HEK293 (cell line): ENCODE results near the gene EPHA4.

Experiments used
- CTCF ChIA-PET: fragments of 350-600 bp; formaldehyde crosslinking; extraction: SDS; loops from one replicate; lab custom pipeline; 2021; ENCODE audit warnings: antibody characterized with exemption; lab: Yijun Ruan, JAX
- POLR2A ChIA-PET: fragments of 300-600 bp; formaldehyde crosslinking; extraction: SDS; loops from one replicate; lab custom pipeline; 2020; ENCODE audit warnings: antibody characterized with exemption, inconsistent platforms; lab: Yijun Ruan, JAX
- H3K27ac ChIP-seq: fragments of 200-500 bp; sonication (Bioruptor generic); 2 replicates; pipeline ENCODE4 v1.5.1; 2014; ENCODE audit warnings: low read depth, low read length, control low read depth, inconsistent platforms; ENCODE audit errors: extremely low read depth
- H3K36me3 ChIP-seq, 2 experiments: fragments of 200-500 bp in 1 of 2; sonication (Bioruptor generic) in 1 of 2; 1 replicate in 1 of 2; 2 replicates in 1 of 2; pipeline ENCODE4 v1.5.1; 2014 to 2017; ENCODE audit warnings: inconsistent platforms in 2 of 2, low read length in 2 of 2; ENCODE audit not compliant: control insufficient read depth in 2 of 2, insufficient read depth in 1 of 2
- H3K4me1 ChIP-seq: fragments of 200-500 bp; sonication (Bioruptor generic); 2 replicates; pipeline ENCODE4 v1.5.1; 2014; ENCODE audit warnings: mild to moderate bottlenecking, low read length, inconsistent platforms; ENCODE audit not compliant: control insufficient read depth, insufficient read depth
- H3K4me3 ChIP-seq: 2 replicates; pipeline ENCODE4 v1.5.1; 2011; ENCODE audit warnings: low read depth, mild to moderate bottlenecking, control low read depth, low read length, moderate library complexity
- H3K9me3 ChIP-seq: fragments of 200-500 bp; sonication (Bioruptor generic); 2 replicates; pipeline ENCODE4 v1.5.1; 2014; ENCODE audit warnings: low read depth, low read length, inconsistent platforms; ENCODE audit not compliant: control insufficient read depth, insufficient read depth
- ELK4 ChIP-seq: IDR thresholded peaks from 2 replicates; pipeline ENCODE4 v1.6.1; 2011; ENCODE audit warnings: mild to moderate bottlenecking, low read depth, low read length, borderline replicate concordance
- KLF8 ChIP-seq: fragments of 450-650 bp; formaldehyde crosslinking; IDR thresholded peaks from 2 replicates; pipeline ENCODE4 v1.5.1; 2016; ENCODE audit warnings: missing biosample characterization, missing genetic modification characterization
- OSR2 ChIP-seq: fragments of 450-650 bp; formaldehyde crosslinking; IDR thresholded peaks from 2 replicates; pipeline ENCODE4 v1.5.1; 2016; ENCODE audit warnings: missing biosample characterization, missing genetic modification characterization
- OVOL3 ChIP-seq: fragments of 450-650 bp; formaldehyde crosslinking; IDR thresholded peaks from 2 replicates; pipeline ENCODE4 v1.5.1; 2016; ENCODE audit warnings: missing biosample characterization, missing genetic modification characterization
- PATZ1 ChIP-seq: fragments of 450-650 bp; formaldehyde crosslinking; IDR thresholded peaks from 2 replicates; pipeline ENCODE4 v1.5.1; 2016; ENCODE audit warnings: missing biosample characterization, missing genetic modification characterization
- SCRT1 ChIP-seq: fragments of 450-650 bp; formaldehyde crosslinking; IDR thresholded peaks from 2 replicates; pipeline ENCODE4 v1.5.1; 2016; ENCODE audit warnings: missing biosample characterization, missing genetic modification characterization, borderline replicate concordance
- SP2 ChIP-seq: fragments of 450-650 bp; formaldehyde crosslinking; IDR thresholded peaks from 2 replicates; pipeline ENCODE4 v1.5.1; 2016; ENCODE audit warnings: missing biosample characterization, missing genetic modification characterization
- YY1 ChIP-seq: fragments of 450-650 bp; formaldehyde crosslinking; IDR thresholded peaks from 2 replicates; pipeline ENCODE4 v1.5.1; 2018; ENCODE audit warnings: missing biosample characterization, missing genetic modification characterization
- ZBTB8A ChIP-seq: fragments of 450-650 bp; formaldehyde crosslinking; IDR thresholded peaks from 2 replicates; pipeline ENCODE4 v1.5.1; 2016; ENCODE audit warnings: missing biosample characterization, missing genetic modification characterization
- ZFP3 ChIP-seq: fragments of 450-650 bp; formaldehyde crosslinking; IDR thresholded peaks from 2 replicates; pipeline ENCODE4 v1.5.1; 2016; ENCODE audit warnings: low read depth, missing biosample characterization, missing genetic modification characterization
- ZFP41 ChIP-seq: fragments of 450-650 bp; formaldehyde crosslinking; IDR thresholded peaks from 2 replicates; pipeline ENCODE4 v1.5.1; 2016; ENCODE audit warnings: missing biosample characterization, missing genetic modification characterization, borderline replicate concordance
- ZNF280C ChIP-seq: fragments of 450-650 bp; formaldehyde crosslinking; IDR thresholded peaks from 2 replicates; pipeline ENCODE4 v1.5.1; 2016; ENCODE audit warnings: missing biosample characterization, missing genetic modification characterization
- ZNF341 ChIP-seq: fragments of 450-650 bp; formaldehyde crosslinking; IDR thresholded peaks from 2 replicates; pipeline ENCODE4; 2016; ENCODE audit warnings: low read depth, missing biosample characterization, missing genetic modification characterization
- ZNF394 ChIP-seq: fragments of 450-650 bp; formaldehyde crosslinking; IDR thresholded peaks from 2 replicates; pipeline ENCODE4 v1.5.1; 2016; ENCODE audit warnings: missing biosample characterization, missing genetic modification characterization, mild to moderate bottlenecking, moderate library complexity, borderline replicate concordance
- ZNF501 ChIP-seq: fragments of 450-650 bp; formaldehyde crosslinking; IDR thresholded peaks from 2 replicates; pipeline ENCODE4 v1.5.1; 2016; ENCODE audit warnings: missing biosample characterization, missing genetic modification characterization
- ZNF510 ChIP-seq: fragments of 450-650 bp; formaldehyde crosslinking; IDR thresholded peaks from 2 replicates; pipeline ENCODE4 v1.5.1; 2018; ENCODE audit warnings: mild to moderate bottlenecking, missing genetic modification characterization, missing biosample characterization; ENCODE audit not compliant: insufficient replicate concordance
- ZNF518A ChIP-seq: fragments of 450-650 bp; formaldehyde crosslinking; conservative IDR thresholded peaks from 2 replicates; pipeline ENCODE4 v1.5.1; 2016; ENCODE audit warnings: low read depth, missing biosample characterization, missing genetic modification characterization
- ZNF626 ChIP-seq: fragments of 450-650 bp; sonication (Bioruptor Pico); formaldehyde crosslinking; IDR thresholded peaks from 2 replicates; pipeline ENCODE4 v1.5.1; 2018; ENCODE audit warnings: missing biosample characterization, missing genetic modification characterization, inconsistent platforms
- ZNF664 ChIP-seq: fragments of 450-650 bp; formaldehyde crosslinking; IDR thresholded peaks from 2 replicates; pipeline ENCODE4 v1.5.1; 2016; ENCODE audit warnings: missing biosample characterization, missing genetic modification characterization
- ZNF701 ChIP-seq: fragments of 450-650 bp; formaldehyde crosslinking; IDR thresholded peaks from 2 replicates; pipeline ENCODE4 v1.5.1; 2016; ENCODE audit warnings: missing biosample characterization, missing genetic modification characterization
- ZNF768 ChIP-seq: fragments of 450-650 bp; formaldehyde crosslinking; IDR thresholded peaks from 2 replicates; pipeline ENCODE4 v1.5.1; 2018; ENCODE audit warnings: missing biosample characterization, mild to moderate bottlenecking, missing genetic modification characterization
- ZNF777 ChIP-seq: fragments of 450-650 bp; formaldehyde crosslinking; IDR thresholded peaks from 2 replicates; pipeline ENCODE4 v1.5.1; 2017; ENCODE audit warnings: missing biosample characterization, missing genetic modification characterization, borderline replicate concordance
- ZNF830 ChIP-seq: fragments of 450-650 bp; IDR thresholded peaks from 2 replicates; pipeline ENCODE4 v1.5.0; 2018; ENCODE audit warnings: missing biosample characterization, missing genetic modification characterization, low read depth, mild to moderate bottlenecking, moderate library complexity
- ZSCAN23 ChIP-seq: fragments of 450-650 bp; formaldehyde crosslinking; IDR thresholded peaks from 2 replicates; pipeline ENCODE4 v1.5.1; 2016; ENCODE audit warnings: missing biosample characterization, missing genetic modification characterization

The EPHA4 gene

GRCh38 chr2:221467610-221468009 lies 104.5 kb downstream of the EPHA4 start:
- Histone ChIP-seq H3K27ac (no peak overlapping the region), H3K9me3 (no peaks in the 10 kb centered on the region), H3K4me3 (no peak overlapping the region), H3K36me3 (no peaks in the 10 kb centered on the region), H3K4me1 (no peaks in the 10 kb centered on the region)
- ChIA-PET CTCF (interaction anchor here (1.3 kb wide), 1 partner anchor 11 kb away, joined by 3 read pairs; no protein-coding TSS in a partner anchor), POLR2A (no interaction called here)
- TF ChIP-seq OSR2: no peak
- no peak for TF ChIP-seq KLF8 (tag by site-specific recombination)
- no peak for TF ChIP-seq ZNF768 (tag by site-specific recombination)
- no peak for TF ChIP-seq ZNF777 (tag by site-specific recombination)
- TF ChIP-seq ZNF626 (tag by site-specific recombination): no peak
- no peak for TF ChIP-seq ZNF501
- no peak for TF ChIP-seq ZBTB8A (tag by site-specific recombination)
- TF ChIP-seq ELK4: no peak
- TF ChIP-seq ZNF341 (tag by site-specific recombination): no peak
- TF ChIP-seq ZNF701 (tag by site-specific recombination): no peak
- TF ChIP-seq PATZ1 (tag by site-specific recombination): no peak
- no peak for TF ChIP-seq ZFP3 (tag by site-specific recombination)
- TF ChIP-seq YY1 (tag by site-specific recombination): no peak
- no peak for TF ChIP-seq ZNF518A
- no peak for TF ChIP-seq ZNF394 (tag by site-specific recombination)
- no peak for TF ChIP-seq SCRT1 (tag by site-specific recombination)
- no peak for TF ChIP-seq ZNF664

- Histone ChIP-seq H3K4me1 (no peaks in the 10 kb centered on the region), H3K4me3 (no peak overlapping the region), H3K27ac (no peak overlapping the region), H3K36me3 (no peaks in the 10 kb centered on the region), H3K9me3 (no peaks in the 10 kb centered on the region)
- ChIA-PET POLR2A (no interaction called here), CTCF (no interaction called here)
- no peak for TF ChIP-seq ZNF510 (tag by site-specific recombination)
- TF ChIP-seq OVOL3 (tag by site-specific recombination): no peak
- no peak for TF ChIP-seq ZFP41
- TF ChIP-seq ZNF830 (tag by site-specific recombination): no peak
- TF ChIP-seq ZNF280C (tag by site-specific recombination): no peak
- no peak for TF ChIP-seq YY1 (tag by site-specific recombination)
- no peak for TF ChIP-seq ZSCAN23 (tag by site-specific recombination)
- no peak for TF ChIP-seq SP2 (tag by site-specific recombination)
Measured at GRCh38 chr2:221466744-221467143, 105.4 kb downstream of the EPHA4 start.
